ENCODE data around the gene MUC21. TPM values are rescaled to one million over a fixed set of nuclear protein-coding genes. Genes with fewer than 3 reads are reported as not detected.
"Not testable (repeated sequence)": the region's sequence is repeated elsewhere in the genome, so short reads cannot be mapped to it uniquely, and the experiment has no call there.

The MUC21 gene
- total and polyA plus RNA-seq, 11 donors, result 0.10 TPM; not detected in 10

DNA sequence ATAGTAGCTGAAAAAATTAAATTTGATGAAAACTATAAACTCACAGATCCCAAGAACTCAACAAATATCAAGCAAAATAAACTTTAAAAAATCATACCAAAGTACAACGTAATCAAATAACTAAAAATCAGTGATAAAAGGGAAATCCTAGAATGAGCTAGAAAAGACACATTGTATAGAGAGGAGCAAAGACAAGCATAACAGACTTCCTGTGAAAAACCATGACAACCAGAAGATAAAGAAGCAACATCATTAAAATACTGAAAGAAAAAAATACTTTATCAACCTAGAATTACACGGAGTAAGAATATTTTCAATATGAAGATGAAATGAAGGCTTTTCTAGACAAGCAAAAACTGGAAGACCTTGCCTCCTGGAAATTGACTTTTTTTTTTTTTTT lies 36.5 kb downstream of the MUC21 start:
- DNase-seq, result no peak
- Histone ChIP-seq H3K27me3 (peaks cover 0 to 5% (median 0%) of the 10 kb centered on the region in 9 donors), H3K4me1 (no peaks in the 10 kb centered on the region), H3K36me3 (no peaks in the 10 kb centered on the region), H3K9me3 (peaks cover 0 to 10% (median 0%) of the 10 kb centered on the region in 12 donors), H3K27ac (no peak overlapping the region), H3K4me3 (no peak overlapping the region)
- 51 to 67% (median 59%) methylated on average over 2 of the region's 2 CpGs for WGBS, 4 donors
- ATAC-seq, result no peak
- intact Hi-C loops (cut with DNase I), result no loop called here
- TF ChIP-seq, protein P1, sequence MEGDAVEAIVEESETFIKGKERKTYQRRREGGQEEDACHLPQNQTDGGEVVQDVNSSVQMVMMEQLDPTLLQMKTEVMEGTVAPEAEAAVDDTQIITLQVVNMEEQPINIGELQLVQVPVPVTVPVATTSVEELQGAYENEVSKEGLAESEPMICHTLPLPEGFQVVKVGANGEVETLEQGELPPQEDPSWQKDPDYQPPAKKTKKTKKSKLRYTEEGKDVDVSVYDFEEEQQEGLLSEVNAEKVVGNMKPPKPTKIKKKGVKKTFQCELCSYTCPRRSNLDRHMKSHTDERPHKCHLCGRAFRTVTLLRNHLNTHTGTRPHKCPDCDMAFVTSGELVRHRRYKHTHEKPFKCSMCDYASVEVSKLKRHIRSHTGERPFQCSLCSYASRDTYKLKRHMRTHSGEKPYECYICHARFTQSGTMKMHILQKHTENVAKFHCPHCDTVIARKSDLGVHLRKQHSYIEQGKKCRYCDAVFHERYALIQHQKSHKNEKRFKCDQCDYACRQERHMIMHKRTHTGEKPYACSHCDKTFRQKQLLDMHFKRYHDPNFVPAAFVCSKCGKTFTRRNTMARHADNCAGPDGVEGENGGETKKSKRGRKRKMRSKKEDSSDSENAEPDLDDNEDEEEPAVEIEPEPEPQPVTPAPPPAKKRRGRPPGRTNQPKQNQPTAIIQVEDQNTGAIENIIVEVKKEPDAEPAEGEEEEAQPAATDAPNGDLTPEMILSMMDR (IDR thresholded peaks at IDR 0.05), result no peak
- no peak for TF ChIP-seq POLR2A (IDR thresholded peaks at IDR 0.05)

DNA sequence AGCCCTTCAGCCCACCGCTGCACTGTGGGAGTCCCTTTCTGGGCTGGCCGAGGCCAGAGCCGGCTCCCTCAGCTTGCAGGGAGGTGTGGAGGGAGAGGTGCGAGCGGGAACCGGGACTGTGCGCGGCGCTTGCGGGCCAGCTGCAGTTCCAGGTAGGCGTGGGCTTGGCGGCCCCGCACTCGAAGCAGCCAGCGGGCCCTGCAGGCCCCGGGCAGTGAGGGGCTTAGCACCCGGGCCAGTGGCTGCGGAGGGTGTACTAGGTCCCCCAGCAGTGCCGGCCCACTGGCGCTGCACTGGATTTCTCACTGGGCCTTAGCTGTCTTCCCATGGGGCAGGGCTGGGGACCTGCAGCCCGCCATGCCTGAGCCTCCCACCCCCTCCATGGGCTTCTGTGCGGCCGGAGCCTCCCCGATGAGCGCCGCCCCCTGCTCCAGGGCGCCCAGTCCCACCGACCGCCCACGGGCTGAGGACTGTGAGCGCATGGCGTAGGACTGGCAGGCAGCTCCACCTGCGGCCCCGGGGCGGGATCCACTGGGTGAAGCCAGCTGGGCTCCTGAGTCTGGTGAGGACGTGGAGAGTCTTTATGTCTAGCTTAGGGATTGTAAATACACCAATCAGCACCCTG lies 37.2 kb downstream of the MUC21 start:
- H3K4me3 ChIP-seq; H3K4me1 ChIP-seq; H3K27me3 ChIP-seq; H3K36me3 ChIP-seq; H3K27ac ChIP-seq; intact Hi-C loops (cut with DNase I); DNase-seq; H3K9me3 ChIP-seq; ATAC-seq: not testable (repeated sequence)
- 81 to 97% (median 87%) methylated on average over 6 to 36 of the region's 36 CpGs for WGBS, 4 donors

DNA sequence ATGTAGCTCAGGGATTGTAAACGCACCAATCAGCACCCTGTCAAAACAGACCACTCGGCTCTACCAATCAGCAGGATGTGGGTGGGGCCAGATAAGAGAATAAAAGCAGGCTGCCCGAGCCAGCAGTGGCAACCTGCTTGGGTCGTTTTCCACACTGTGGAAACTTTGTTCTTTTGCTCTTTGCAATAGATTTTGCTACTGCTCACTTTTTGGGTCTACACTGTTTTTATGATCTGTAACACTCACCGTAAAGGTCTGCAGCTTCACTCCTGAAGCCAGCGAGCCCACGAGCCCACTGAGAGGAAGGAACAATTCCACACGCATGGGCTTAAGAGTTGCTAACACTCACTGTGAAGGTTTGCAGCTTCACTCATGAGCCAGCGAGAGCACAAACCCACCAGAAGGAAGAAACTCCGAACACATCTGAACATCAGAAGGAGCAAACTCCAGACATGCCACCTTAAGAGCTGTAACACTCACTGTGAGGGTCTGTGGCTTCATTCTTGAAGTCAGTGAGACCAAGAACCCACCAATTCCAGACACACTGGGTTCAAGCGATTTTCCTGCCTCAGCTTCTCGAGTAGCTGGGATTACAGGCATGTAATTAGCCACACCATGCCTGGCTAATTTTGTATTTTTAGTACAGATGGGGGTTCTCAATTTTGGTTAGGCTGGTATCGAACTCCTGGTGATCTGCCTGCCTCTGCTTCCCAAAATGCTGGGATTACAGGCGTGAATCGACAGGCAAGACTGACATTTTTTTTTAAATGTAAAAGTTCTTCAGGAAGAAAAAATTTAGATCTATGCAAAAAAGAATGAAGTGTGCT lies 38.4 kb downstream of the MUC21 start:
- 75 to 80% (median 80%) methylated on average over 15 of the region's 15 CpGs for WGBS, 4 donors
- H3K27me3 ChIP-seq; ATAC-seq; H3K4me1 ChIP-seq; H3K36me3 ChIP-seq; DNase-seq; intact Hi-C loops (cut with DNase I); H3K9me3 ChIP-seq; H3K4me3 ChIP-seq; H3K27ac ChIP-seq: not testable (repeated sequence)

DNA sequence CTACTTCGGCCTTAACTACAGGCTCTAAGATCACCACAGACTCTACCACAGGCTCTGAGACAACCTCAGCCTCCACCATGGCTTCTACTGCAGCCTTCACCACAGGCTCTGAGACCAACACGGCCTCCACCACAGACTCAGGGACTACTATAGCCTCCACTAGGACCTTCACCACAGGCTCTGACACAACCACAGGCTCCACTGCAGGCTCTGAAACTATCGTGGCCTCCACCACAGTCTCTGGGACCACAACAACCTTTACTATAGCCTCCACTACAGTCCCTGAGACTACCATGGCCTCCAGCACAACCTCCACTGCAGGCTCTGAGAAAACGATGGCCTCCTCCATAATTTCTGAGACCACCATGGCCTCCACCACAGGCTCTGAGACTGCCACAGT lies 42.1 kb downstream of the MUC21 start:
- Histone ChIP-seq H3K4me3 (no peak overlapping the region), H3K27me3 (no peaks in the 10 kb centered on the region), H3K4me1 (no peaks in the 10 kb centered on the region), H3K36me3 (no peaks in the 10 kb centered on the region), H3K27ac (no peak overlapping the region), H3K9me3 (no peaks in the 10 kb centered on the region)
- no peak for DNase-seq
- WGBS, 4 donors, result 69 to 93% (median 78%) methylated on average over 4 of the region's 4 CpGs
- intact Hi-C loops (cut with DNase I), result no loop called here
- ATAC-seq, result no peak
- no peak for TF ChIP-seq POLR2A (IDR thresholded peaks at IDR 0.05)
- TF ChIP-seq, protein P1 (IDR thresholded peaks at IDR 0.05), result no peak

DNA sequence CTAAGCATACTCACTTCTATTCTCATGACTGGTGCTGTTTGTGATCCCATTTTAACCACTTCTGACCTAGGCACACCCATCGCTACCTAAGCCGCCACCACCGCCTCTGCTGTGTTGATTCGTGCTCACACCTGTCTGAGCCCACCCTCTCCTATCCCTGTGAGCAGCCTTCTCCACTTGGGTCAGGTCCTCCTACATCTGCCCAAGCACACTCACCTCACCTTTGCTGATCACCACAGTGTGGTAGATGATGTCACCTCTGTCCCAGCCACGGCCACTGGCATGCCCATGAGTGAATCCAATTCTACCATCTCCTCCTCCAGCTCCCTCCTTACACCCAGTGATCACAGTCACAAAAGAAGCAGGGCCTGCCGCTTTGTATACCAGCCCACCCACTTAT lies 47.6 kb downstream of the MUC21 start:
- 84 to 89% (median 88%) methylated on average over 6 of the region's 6 CpGs for WGBS, 4 donors
- ATAC-seq, result no peak

More for the DNA sequence above, 47.6 kb downstream of the MUC21 start:
- Histone ChIP-seq H3K4me3 (no peak overlapping the region), H3K4me1 (no peaks in the 10 kb centered on the region), H3K9me3 (no peaks in the 10 kb centered on the region), H3K27me3 (no peaks in the 10 kb centered on the region), H3K27ac (no peak overlapping the region), H3K36me3 (no peaks in the 10 kb centered on the region)
- intact Hi-C loops (cut with DNase I), result no loop called here
- no peak for DNase-seq
- TF ChIP-seq, protein P1 (IDR thresholded peaks at IDR 0.05), result no peak
